Activated CD4-positive, CD25-positive, alpha-beta regulatory T cell (primary cell): ENCODE data around the gene TNPO1.

ENCODE experiments used
- DNase-seq, 4 experiments: peaks; one replicate each; lab custom pipeline; 2025; lab: John Stamatoyannopoulos, UW

Gene TNPO1

GRCh38 chr5:72818866-72819534, 2.5 kb downstream of the TNPO1 start:
- DNase-seq: peak in 2 of 4 experiments; percentile 1 to 5

- no peak for DNase-seq
Observed at GRCh38 chr5:72821776-72822175, 5.3 kb downstream of the TNPO1 start.

GRCh38 chr5:72822944-72823343, 6.5 kb downstream of the TNPO1 start:
- DNase-seq: no peak

GRCh38 chr5:72829707-72830106, 13.2 kb downstream of the TNPO1 start:
- no peak for DNase-seq

GRCh38 chr5:72830362-72830761, 13.9 kb downstream of the TNPO1 start:
- DNase-seq: no peak

- no peak for DNase-seq
Observed at GRCh38 chr5:72831685-72832084, 15.2 kb downstream of the TNPO1 start.

GRCh38 chr5:72834924-72835323, 18.5 kb downstream of the TNPO1 start:
- DNase-seq: no peak

- DNase-seq: no peak
Observed at GRCh38 chr5:72835633-72836032, 19.2 kb downstream of the TNPO1 start.

GRCh38 chr5:72836810-72837209, 20.3 kb downstream of the TNPO1 start:
- DNase-seq: no peak

GRCh38 chr5:72837524-72838096, 21.1 kb downstream of the TNPO1 start:
- DNase-seq: no peak

- DNase-seq: no peak
Observed at GRCh38 chr5:72840041-72840440, 23.6 kb downstream of the TNPO1 start.

GRCh38 chr5:72841756-72842535, 25.5 kb downstream of the TNPO1 start:
- no peak for DNase-seq

GRCh38 chr5:72842816-72843215, 26.4 kb downstream of the TNPO1 start:
- DNase-seq: no peak

- DNase-seq: no peak
Observed at GRCh38 chr5:72844218-72844603, 27.8 kb downstream of the TNPO1 start.

GRCh38 chr5:72845889-72846288, 29.4 kb downstream of the TNPO1 start:
- no peak for DNase-seq

- no peak for DNase-seq
Observed at GRCh38 chr5:72846483-72846882, 30.0 kb downstream of the TNPO1 start.

GRCh38 chr5:72847439-72847838, 31.0 kb downstream of the TNPO1 start:
- no peak for DNase-seq

- DNase-seq: peak; percentile 57 to 72 (median 72)
Observed at GRCh38 chr5:72847989-72848473, 31.6 kb downstream of the TNPO1 start.

- DNase-seq: peak; percentile 6 to 24 (median 10)
Observed at GRCh38 chr5:72848474-72849428, 32.3 kb downstream of the TNPO1 start.

GRCh38 chr5:72849546-72849945, 33.1 kb downstream of the TNPO1 start:
- no peak for DNase-seq

GRCh38 chr5:72850113-72850512, 33.7 kb downstream of the TNPO1 start:
- DNase-seq: no peak

GRCh38 chr5:72852356-72852755, 35.9 kb downstream of the TNPO1 start:
- no peak for DNase-seq
